ENCODE measurements around the gene PALLD.
A peak's percentile ranks its signal among the peaks of the same experiment; 100 is the strongest.

PALLD gene

DNA sequence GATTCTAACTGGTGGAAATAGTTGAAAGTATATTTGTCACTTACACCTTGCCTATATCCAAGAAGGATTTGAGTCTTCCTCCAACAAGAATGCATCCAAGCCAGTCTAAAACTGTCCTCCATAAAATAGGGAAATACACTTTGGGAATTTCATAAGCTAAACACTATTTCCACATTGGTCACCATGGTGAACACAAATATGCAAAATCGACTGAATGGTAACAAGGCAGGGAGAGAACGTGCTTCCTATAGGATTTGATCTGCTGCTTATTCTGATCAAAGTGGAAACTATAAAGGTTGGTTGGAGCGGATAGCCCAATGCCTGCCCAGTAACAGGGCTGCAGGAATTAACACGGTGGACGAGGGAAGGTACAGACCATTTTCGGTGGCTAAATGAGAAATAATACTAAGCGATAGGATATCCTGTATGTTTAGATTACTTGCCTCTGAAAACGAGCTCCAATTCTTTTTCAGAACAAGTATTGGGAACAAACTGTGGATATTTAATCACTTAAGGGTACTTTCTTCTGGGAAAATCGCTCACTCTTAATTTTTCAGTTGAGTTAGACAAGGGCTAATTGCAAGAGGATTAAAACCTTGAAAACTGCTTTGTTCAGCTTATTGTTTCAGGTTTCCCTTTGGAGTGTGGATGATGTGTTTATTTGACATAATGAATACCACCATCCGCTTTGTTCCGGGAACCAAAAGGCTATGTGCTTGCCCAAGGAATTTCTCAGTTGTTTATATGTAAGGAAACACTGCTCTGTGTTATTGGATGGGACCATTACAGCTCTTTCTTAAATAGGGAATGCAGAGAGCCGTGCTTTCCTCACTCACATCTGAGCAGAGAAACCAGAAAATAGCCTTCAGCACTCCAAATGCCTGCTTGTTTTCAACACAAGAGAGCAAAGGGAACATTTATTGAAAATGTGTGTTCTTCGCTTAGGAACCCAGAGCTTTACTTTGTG is 318.8 kb downstream of the PALLD start:
- H3K4me3 ChIP-seq: no peak overlapping the region
- H3K27ac ChIP-seq: peak overlapping the region in 16 of 21 experiments; percentile 1 to 65 (median 46)

DNA sequence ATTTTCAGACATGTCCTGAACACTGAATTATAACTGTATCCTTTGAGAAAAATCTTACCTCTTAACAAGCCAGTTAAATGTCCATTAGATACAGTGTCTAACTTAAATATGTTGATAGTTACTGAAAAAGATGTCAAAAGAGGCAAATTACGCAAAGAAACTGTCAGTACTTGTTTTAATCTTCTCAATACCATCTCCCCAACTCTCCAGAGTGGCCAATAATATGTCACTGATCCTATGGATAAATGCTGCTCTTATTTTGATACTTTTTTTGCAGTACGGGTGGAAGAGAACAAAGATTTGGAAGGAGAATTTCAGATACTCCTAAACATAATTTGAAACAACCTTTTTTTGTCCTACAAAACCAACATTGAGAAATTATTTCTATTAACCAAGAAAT is 320.5 kb downstream of the PALLD start:
- H3K27ac ChIP-seq: peak overlapping the region in 16 of 21 experiments; percentile 1 to 66 (median 46)

DNA sequence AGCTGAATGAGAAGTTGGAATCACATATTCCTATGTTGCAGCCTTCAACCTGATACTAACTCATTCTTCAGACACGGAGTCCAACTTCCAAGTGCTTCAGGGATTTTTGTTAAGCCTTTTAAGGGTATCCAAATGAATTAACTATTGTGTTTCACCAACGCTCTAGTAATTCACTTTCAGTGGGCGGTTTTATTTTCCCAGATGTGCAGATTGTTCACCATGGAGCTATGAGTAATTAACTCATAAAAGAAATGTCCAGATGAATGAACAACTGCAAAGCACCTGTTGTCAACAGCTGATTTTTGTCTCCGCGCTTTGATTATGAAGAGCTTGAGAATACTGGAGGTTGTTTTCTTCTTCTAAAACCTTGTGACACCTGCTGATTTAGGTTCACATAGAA is 325.6 kb downstream of the PALLD start:
- H3K27ac ChIP-seq: no peak overlapping the region
- H3K4me3 ChIP-seq: no peak overlapping the region

More for the DNA sequence above, 320.5 kb downstream of the PALLD start:
- no peak overlapping the region for H3K4me3 ChIP-seq

DNA sequence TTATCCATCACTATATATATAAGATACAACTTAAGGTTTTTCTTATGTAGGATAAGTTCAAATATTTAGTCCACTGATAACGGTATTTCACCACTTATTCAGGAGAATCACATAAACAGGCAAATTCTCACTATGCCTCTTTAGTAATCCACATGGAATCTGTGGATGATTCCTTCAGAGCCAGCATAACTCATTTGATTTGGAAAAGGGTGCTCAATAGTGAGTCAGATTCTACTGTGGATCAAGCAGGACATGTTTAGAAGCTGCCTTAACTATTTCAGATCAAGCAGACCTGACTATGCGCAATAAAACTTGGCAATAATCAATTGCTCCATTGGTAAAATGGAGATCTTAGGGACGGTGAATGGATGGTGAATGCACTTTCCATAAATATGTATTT is 329.1 kb downstream of the PALLD start:
- no peak overlapping the region for H3K4me3 ChIP-seq
- no peak overlapping the region for H3K27ac ChIP-seq

DNA sequence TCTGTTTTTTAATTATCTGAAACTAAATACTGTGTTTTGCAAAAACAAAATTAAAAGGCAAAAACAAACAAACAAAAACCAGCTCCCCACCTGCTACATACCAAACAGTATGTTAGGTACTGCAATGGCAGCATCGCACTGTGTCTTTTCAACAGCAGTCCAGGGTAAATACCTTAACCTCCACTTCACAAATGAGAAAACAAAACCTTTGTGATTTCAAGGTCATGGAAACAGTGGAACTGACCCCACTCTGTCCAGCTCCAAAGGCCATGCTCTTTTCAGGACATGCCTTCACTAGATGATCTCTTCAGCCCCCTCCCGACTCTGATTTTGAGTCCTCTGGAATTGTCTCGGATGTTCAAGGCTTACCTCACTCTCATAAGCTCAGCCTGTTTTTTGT is 329.8 kb downstream of the PALLD start:
- no peak overlapping the region for H3K27ac ChIP-seq
- H3K4me3 ChIP-seq: no peak overlapping the region

DNA sequence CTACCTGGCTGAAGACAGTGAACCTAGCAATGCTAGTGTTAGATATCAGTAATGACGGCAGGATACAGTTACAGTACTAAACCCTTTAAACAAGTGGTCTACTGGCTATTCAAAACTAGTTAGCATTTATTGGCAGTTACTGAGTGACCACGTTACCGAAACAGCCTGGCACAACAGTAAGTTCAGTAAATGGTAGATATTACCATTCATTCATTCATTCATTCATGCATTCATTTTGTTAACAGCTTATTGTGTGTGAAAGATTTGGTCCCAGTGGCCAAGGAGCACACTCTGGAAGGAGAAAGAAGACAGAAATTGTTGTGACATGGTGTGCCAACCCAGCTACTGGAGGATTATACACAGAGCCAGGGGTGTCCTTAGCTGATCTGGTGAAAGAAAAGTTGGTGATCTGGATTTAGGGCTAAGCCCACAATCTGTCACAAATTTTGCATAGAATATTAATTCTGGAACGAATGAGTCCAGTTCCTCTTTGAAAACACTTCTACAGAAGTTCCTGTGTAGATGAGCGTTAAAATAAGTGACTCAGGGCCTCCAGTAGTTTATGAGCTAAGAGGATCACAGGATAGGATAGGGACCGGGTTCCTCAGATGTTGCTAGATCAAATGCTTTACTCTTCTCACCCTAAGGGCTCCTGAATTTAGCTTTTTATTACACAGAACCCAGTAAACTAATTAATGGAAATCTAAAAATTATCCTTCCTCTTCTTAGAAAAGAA is 334.1 kb downstream of the PALLD start:
- H3K27ac ChIP-seq: peak overlapping the region in 17 of 21 experiments; percentile 72 to 94 (median 89)
- H3K4me3 ChIP-seq: peak overlapping the region in 1 of 7 experiments; percentile 73

DNA sequence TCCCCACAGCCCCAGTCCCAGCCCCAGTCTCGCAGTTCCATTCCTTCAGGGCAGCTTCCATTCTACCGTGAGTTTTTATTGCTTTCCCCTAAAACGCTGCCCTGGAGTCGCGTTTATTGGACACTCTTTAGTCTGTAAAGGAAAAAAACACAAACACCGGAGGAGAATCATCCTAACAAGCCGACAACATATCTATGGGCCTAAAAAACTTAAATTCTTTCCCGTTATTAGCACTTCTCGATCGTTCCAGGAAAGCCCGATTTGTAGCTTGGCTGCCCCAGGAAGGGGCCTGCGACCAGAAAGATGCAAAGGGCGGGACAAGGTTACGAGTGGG is 334.7 kb downstream of the PALLD start:
- Histone ChIP-seq H3K4me3 (peak overlapping the region; percentile 52 to 78 (median 73)), H3K27ac (peak overlapping the region in 20 of 21 experiments; percentile 72 to 95 (median 89))

DNA sequence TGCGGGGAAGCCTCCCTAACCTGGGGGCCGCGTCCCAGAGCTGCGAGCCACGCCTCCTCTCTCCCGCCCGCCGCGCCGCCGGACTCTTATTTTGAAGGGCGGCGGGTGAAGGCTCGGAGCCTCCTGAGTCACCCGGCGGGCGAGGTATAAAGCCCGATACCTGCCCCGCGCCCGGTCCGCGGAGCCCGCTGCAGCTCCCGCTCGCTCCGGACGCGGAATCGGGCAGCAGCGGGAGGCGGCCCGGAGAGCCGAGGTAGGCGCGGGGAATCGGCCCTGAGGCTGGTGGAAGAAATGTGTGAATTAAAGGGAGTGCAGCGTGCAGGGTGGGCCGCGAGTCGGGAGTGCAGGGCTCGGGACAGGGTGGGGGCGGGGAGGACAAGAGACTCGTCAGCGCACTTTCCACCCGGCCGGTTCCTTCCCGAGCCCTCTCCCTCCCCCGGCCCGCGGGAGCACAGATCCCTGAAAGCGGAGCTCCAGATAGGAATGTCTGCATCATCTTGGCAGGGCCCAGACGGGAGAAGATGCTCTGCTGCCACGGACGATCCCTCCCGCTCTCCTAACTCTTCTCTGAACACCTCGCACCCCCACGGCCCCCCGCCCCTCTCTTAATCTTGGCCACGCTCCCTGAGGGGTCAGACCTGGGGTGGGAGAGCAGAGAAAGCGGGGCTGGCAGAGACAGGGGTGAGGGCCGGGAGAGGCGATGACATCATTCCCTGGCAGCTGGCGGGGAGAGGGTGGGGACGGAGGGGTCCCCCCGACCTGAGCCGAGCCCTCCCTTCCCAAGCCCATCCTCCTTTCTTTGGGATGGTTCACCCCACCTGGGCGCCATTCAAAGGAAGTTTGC is 335.3 kb downstream of the PALLD start:
- peak overlapping the region; percentile 16 to 95 (median 89) for H3K27ac ChIP-seq

DNA sequence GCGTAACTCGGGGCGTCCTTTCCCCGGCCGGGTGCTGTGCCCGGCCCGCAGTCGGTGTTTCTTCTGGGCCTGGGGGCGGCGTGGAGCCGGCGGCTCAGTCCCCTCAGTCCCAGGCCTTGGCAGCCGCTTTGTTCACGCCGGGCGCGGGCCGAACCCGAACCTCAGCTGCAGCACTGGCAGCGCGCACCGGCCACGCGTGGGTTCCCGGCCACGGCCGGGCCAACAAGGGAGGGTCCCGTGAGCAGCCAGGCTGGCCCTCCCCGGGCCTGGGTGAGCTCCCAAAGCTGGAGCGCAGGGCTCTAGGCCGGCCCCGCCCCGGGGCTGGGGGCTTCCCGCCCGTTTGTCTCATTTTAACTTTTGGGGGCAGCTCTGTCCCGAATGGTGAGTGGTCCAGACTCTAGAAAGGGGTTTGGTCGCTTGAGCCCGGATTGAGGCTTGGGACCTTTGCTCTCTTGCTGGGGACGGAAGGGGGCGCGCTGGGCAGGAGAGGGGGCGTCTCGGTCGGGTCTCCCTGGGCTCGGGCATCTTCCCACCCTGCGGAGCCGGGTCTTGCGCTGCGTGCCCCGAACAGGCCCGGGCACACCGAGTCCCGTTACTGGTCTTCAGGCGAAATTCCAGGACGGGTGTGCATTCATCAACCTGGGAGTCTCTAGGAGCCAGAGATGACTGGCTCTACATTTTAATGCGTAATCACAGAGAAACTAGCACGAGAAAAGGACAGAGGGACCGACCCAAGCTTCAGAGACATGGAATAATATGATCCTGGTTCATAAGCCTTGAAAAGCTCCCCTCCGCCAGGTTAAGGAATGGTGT is 336.1 kb downstream of the PALLD start:
- Histone ChIP-seq H3K27ac (peak overlapping the region; percentile 16 to 95 (median 89)), H3K4me3 (peak overlapping the region; percentile 52 to 78 (median 73))

More for the DNA sequence above, 335.3 kb downstream of the PALLD start:
- peak overlapping the region; percentile 52 to 78 (median 73) for H3K4me3 ChIP-seq

DNA sequence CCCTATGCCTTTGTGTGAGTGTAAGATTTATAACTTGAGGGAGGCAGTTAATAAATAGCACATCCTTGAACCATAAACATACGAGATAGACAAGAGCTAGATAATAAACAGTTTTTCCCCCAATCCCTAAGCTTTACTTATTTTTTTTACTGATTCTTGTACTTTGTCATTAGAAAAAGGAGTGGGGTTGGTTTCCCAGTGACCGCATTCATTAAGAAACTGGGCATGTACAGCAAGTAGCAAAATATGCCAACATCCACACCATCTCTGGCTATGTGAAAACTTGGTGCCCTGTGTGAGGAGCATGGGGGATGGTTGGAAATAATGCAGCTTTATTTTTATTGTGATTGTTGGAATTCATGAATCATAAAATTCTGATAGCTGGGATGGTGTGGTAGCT is 337.0 kb downstream of the PALLD start:
- peak overlapping the region in 19 of 21 experiments; percentile 73 to 95 (median 89) for H3K27ac ChIP-seq
- peak overlapping the region; percentile 4 to 78 (median 73) for H3K4me3 ChIP-seq

DNA sequence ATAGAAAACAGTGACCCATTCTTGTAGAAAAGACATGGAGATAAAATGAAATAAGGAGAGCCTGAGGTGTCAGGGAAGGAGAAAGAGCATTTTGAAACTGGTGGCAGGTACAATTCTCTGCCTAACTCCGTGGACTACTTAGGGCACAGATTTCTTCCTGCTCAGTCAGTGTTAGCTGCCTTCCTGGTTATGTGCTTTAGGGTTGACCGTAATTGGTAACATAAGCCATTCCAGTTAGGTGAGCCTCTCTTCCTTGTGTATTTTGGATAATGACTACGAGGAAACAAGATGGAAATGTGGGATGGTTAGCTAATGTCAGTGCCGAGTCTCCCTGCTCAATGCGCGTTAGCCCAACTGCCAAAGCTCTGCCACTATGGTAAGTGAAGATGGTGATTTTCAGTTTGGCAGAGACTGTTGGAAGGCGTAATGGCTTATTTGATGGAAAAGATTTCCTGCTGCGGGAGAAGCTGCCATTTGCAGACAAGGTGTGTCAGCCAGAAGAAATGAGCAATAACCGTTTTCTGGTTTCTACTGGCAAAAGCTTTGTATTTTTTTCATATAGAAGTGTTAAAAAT is 339.1 kb downstream of the PALLD start:
- Histone ChIP-seq H3K4me3 (no peak overlapping the region), H3K27ac (peak overlapping the region in 8 of 21 experiments; percentile 5 to 51 (median 20))

DNA sequence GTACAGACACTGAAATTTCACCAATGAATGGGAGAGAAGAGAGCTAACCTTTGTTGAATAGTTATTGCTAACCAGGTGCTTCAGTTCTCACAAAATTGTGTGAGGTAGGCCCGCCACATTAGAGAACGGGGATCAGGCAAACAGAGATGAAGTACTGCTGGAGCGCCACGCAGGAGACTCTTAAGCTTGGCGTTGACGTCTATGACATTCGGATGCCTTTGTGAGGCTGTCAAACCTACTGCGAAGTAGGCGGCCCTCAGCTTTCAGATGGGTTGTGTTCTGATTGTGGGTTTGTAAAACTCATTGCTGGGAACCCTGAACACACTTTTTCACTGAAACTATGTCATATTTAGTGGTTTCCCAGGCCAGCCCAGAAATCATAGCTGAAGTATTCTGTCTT is 339.6 kb downstream of the PALLD start:
- H3K27ac ChIP-seq: peak overlapping the region in 3 of 21 experiments; percentile 12 to 27 (median 21)

DNA sequence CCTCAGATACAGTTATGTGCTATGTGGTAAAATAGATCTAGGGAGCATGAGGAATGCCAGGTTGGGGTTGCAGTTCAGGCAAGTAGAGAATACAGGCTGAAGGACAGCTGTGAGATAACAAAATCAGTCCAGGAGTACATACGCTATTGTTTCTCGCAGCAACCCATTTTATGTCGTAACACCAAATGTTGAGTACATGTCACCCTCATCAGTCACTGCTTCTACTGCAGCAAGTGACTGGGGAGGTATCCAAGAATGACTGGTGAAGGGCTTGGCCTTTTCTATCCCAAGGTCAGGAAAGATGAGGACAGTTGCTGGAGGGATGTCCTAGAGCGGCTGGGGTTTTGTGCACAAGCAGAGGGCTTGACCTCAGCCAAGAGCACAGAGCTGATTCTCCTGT is 341.1 kb downstream of the PALLD start:
- no peak overlapping the region for H3K4me3 ChIP-seq
- H3K27ac ChIP-seq: peak overlapping the region in 3 of 21 experiments; percentile 14 to 32 (median 28)

More for the DNA sequence above, 339.6 kb downstream of the PALLD start:
- no peak overlapping the region for H3K4me3 ChIP-seq

DNA sequence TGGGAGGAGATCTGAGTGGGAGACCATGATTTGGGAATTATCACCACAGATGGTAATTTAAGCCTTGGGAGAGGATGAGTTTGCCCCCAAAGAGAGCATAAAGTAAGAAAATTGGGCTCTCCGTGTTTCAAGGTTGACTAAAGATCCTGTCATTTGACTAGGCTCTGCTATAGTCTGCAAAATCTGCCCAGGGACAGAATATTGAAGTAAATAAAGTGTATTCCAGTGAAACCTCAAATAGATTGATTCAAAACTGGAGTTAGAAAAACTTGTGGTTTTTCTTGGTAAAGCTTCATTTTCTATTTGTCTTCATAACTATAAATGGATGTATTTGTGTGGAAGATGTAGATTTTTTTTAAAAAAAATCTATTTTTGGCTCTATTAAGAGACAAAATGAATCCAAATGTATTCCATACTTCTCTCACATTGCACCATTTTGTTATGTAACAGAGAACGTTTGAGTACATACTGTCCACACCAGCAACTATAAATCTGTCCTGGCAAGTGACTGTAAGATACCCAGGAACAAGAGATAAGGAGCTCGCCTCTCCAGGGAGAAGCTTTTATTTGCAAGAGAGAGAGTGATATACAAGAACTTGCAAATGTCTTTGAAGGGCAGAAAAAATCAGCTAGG is 343.0 kb downstream of the PALLD start:
- peak overlapping the region in 5 of 21 experiments; percentile 18 to 71 (median 36) for H3K27ac ChIP-seq
- no peak overlapping the region for H3K4me3 ChIP-seq

DNA sequence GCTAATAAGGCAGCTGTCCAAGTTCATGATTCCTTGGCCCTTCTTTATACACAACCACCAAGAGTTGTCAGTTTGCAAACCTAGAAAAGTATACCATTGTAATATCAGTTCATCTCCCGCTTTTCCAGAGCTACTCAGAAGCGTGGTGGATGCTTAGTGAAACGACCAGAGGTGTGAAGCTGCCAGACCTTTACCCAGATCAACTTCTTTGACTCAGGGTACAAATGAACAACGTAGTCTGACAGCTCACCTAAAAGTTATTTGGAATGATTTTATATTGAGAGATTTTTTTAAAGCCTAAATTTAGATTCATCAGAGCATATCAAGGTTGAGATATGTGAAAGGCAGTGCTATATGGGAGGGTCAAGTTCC is 343.5 kb downstream of the PALLD start:
- H3K27ac ChIP-seq: no peak overlapping the region
- no peak overlapping the region for H3K4me3 ChIP-seq

DNA sequence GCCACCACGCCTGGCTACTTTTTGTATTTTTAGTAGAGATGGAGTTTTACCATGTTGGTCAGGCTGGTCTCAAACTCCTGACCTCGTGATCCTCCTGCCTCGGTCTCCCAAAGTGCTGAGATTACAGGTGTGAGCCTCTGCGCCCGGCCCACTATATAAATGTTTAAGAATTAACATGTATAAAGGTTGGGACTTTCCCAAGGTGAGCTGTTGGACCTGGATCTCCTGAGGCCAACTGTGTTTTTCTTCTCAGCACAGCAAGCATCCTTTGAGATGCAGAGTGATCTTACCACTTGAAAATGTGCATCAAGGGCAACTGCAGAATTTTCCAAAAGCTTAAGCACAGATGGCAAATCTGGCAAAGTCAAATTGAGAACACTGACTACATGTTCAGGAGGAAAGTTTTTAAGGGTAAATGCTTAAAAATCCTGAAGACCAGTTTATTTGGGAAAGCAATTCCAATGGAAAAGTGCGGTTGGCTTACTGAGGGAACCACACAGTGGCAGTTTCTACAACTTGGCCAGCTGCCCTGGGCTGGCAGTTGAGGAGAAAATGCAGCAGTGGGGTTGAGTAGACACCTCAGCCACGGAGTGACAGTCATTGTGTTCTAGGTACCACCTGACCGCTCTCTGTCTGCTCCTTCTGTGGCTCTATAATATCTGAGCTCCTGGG is 344.3 kb downstream of the PALLD start:
- Histone ChIP-seq H3K4me3 (no peak overlapping the region), H3K27ac (peak overlapping the region in 3 of 21 experiments; percentile 4 to 77 (median 16))

DNA sequence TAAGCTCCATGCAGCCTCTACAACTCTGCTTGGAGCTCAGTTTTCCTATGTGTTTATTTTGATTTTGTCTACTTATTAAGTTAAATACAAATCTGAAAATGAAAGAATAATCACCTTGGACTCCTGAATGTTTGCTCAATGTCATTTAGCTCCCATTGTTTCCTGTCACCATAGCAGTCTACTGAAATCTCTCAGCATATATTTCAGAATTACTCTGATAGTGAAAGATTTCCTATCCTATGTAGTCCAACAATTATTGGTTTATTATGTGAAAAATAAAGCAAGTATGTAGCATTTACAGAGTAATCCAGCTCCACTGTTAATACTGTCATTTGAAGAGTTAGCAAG is 344.8 kb downstream of the PALLD start:
- Histone ChIP-seq H3K27ac (peak overlapping the region in 4 of 21 experiments; percentile 4 to 77 (median 13)), H3K4me3 (no peak overlapping the region)
